ENCODE measurements around the gene RAC3. TPM values are rescaled to one million over a fixed set of nuclear protein-coding genes. Genes with fewer than 3 reads are reported as not detected.

The RAC3 gene
- total RNA-seq, 2 donors from 2014 or later, result 0.93 to 2.6 TPM

- Histone ChIP-seq H3K4me1 (peaks cover 0 to 32% of the 10 kb centered on the region in 2 donors), H3K9me3 (no peaks in the 10 kb centered on the region), H3K36me3 (peaks cover 54% of the 10 kb centered on the region), H3K4me3 (peak overlapping the region; percentile 83 to 87), H3K27me3 (no peaks in the 10 kb centered on the region), H3K27ac (peak overlapping the region in 1 of 2 donors; percentile 13)
- no peak for TF ChIP-seq CTCF (IDR thresholded peaks at IDR 0.05)
- no peak for DNase-seq (ENCODE audit: low spot score)
Observed at GRCh38 chr17:82052638-82053059, 21.2 kb downstream of the RAC3 start.

- Histone ChIP-seq H3K4me1 (peaks cover 0 to 32% of the 10 kb centered on the region in 2 donors), H3K36me3 (peaks cover 57% of the 10 kb centered on the region), H3K4me3 (peak overlapping the region in 1 of 2 donors; percentile 83), H3K27me3 (no peaks in the 10 kb centered on the region), H3K27ac (no peak overlapping the region), H3K9me3 (no peaks in the 10 kb centered on the region)
- TF ChIP-seq CTCF (IDR thresholded peaks at IDR 0.05), result no peak
- no peak for DNase-seq (ENCODE audit: low spot score)
Observed at GRCh38 chr17:82053130-82053529, 21.7 kb downstream of the RAC3 start.

- no peak overlapping the region for H3K27ac ChIP-seq
- no peak for DNase-seq (ENCODE audit: low spot score)
- H3K4me1 ChIP-seq, result peaks cover 0 to 32% of the 10 kb centered on the region in 2 donors
- H3K4me3 ChIP-seq, result no peak overlapping the region
- no peaks in the 10 kb centered on the region for H3K27me3 ChIP-seq
- H3K9me3 ChIP-seq, result no peaks in the 10 kb centered on the region
- no peak for TF ChIP-seq CTCF (IDR thresholded peaks at IDR 0.05)
- peaks cover 55% of the 10 kb centered on the region for H3K36me3 ChIP-seq
Observed at GRCh38 chr17:82053556-82054263, 22.2 kb downstream of the RAC3 start.

GRCh38 chr17:82054351-82055022, 23.0 kb downstream of the RAC3 start:
- H3K27me3 ChIP-seq, result no peaks in the 10 kb centered on the region
- no peak for TF ChIP-seq CTCF (IDR thresholded peaks at IDR 0.05)
- no peak overlapping the region for H3K27ac ChIP-seq
- H3K4me1 ChIP-seq, result peaks cover 0 to 32% of the 10 kb centered on the region in 2 donors
- no peaks in the 10 kb centered on the region for H3K9me3 ChIP-seq
- H3K4me3 ChIP-seq, result no peak overlapping the region
- peaks cover 51% of the 10 kb centered on the region for H3K36me3 ChIP-seq
- no peak for DNase-seq (ENCODE audit: low spot score)

GRCh38 chr17:82055023-82055964, 23.8 kb downstream of the RAC3 start:
- DNase-seq (ENCODE audit: low spot score), result no peak
- Histone ChIP-seq H3K27ac (no peak overlapping the region), H3K36me3 (peaks cover 58% of the 10 kb centered on the region), H3K27me3 (no peaks in the 10 kb centered on the region), H3K9me3 (no peaks in the 10 kb centered on the region), H3K4me3 (no peak overlapping the region), H3K4me1 (peaks cover 0 to 26% of the 10 kb centered on the region in 2 donors)
- TF ChIP-seq CTCF (IDR thresholded peaks at IDR 0.05), result no peak

All from right atrium auricular region (tissue), 2 donors.